Measurements from ENCODE around the gene PMM2. TPM values are rescaled to one million over a fixed set of nuclear protein-coding genes. Genes with fewer than 3 reads are reported as not detected.

The PMM2 gene
- total RNA-seq, 6 donors from 2014 or later: 27.2 to 37.1 (median 29.8) TPM

DNA sequence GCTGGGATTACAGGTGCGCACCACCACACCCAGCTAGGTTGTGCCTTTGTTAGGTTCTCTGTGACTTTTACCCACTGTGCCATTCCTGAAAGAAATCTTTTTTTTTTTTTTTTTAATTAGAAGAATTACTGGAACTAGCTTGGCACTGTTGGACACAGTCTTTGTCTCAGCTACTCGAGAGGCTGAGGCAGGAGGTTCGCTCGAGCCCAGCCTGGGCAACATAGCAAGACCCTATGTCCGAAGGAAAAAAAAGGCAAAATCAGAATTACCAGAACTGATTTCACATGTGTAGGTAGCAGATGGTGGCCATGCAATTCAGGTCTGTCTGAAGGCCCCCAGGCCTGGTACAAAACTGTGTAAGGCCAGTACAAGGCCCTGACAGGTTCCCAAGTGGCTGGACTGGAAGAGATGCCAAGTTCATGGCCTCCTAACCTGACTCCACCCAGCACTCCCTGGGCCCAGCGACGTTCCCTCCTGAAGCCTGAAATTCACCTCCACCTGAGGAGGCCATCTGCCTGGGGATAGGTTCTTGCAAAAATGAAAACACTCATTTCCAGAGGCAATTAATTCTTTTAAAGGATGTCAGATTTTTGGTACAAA is 48.2 kb downstream of the PMM2 start:
- H3K9me3 ChIP-seq: no peaks in the 10 kb centered on the region
- peaks cover 16 to 26% (median 18%) of the 10 kb centered on the region in 4 donors for H3K4me1 ChIP-seq
- no peak overlapping the region for H3K27ac ChIP-seq
- WGBS, 2 donors: 93 to 97% methylated on average over 7 of the region's 7 CpGs
- H3K36me3 ChIP-seq: peaks cover 0 to 42% (median 23%) of the 10 kb centered on the region in 4 donors
- H3K4me3 ChIP-seq: no peak overlapping the region
- TF ChIP-seq CTCF (IDR thresholded peaks at IDR 0.05): no peak
- TF ChIP-seq POLR2A (IDR thresholded peaks at IDR 0.05): no peak
- TF ChIP-seq EP300 (IDR thresholded peaks at IDR 0.05): no peak
- TF ChIP-seq POLR2AphosphoS5 (IDR thresholded peaks at IDR 0.05): no peak
- DNase-seq: no peak
- no peaks in the 10 kb centered on the region for H3K27me3 ChIP-seq
- ATAC-seq (ENCODE audit: low FRiP score in 2 of 2): peak in 1 of 2 donors; percentile 53

DNA sequence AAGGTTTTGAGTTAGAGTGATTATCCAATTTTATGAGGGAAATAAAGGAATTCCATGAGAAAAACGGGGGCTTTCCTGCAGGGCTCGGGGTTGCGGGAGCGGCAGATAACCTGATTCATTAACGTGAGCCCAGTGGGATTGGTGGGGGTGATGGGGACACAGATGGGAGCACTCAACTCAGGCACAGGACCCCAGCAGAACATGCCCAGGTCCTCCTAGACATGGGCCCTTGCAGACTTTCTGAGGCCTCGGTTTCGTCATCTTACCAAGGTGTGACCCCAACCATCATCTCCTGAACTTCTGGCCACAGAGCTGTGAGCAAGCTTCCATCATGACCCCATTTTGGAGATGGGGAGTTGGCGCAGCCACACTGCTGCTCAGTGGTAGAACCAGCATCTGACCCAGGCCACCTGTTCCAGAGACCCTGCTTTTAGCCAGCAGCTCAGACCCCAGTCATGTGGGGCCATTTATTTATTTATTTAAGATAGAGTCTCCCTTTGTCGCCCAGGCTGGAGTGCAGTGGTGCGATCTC is 48.8 kb downstream of the PMM2 start:
- no peak for ATAC-seq (ENCODE audit: low FRiP score in 2 of 2)
- H3K4me1 ChIP-seq: peaks cover 16 to 32% (median 24%) of the 10 kb centered on the region in 4 donors
- no peaks in the 10 kb centered on the region for H3K27me3 ChIP-seq
- H3K4me3 ChIP-seq: no peak overlapping the region
- peaks cover 0 to 42% (median 23%) of the 10 kb centered on the region in 4 donors for H3K36me3 ChIP-seq
- no peak for DNase-seq
- 84 to 89% methylated on average over 9 to 10 of the region's 10 CpGs for WGBS, 2 donors
- TF ChIP-seq CTCF (IDR thresholded peaks at IDR 0.05): no peak
- no peak for TF ChIP-seq POLR2A (IDR thresholded peaks at IDR 0.05)
- no peak for TF ChIP-seq POLR2AphosphoS5 (IDR thresholded peaks at IDR 0.05)
- no peak for TF ChIP-seq EP300 (IDR thresholded peaks at IDR 0.05)
- H3K9me3 ChIP-seq: no peaks in the 10 kb centered on the region
- no peak overlapping the region for H3K27ac ChIP-seq

- Histone ChIP-seq H3K4me1 (peaks cover 16 to 35% (median 25%) of the 10 kb centered on the region in 4 donors), H3K4me3 (no peak overlapping the region), H3K27ac (peak overlapping the region in 1 of 4 donors; percentile 44), H3K9me3 (no peaks in the 10 kb centered on the region), H3K27me3 (no peaks in the 10 kb centered on the region), H3K36me3 (peaks cover 0 to 43% (median 23%) of the 10 kb centered on the region in 4 donors)
- DNase-seq (no peak), ATAC-seq (ENCODE audit: low FRiP score in 2 of 2) (no peak)
- WGBS, 2 donors: 81 to 87% methylated on average over 13 of the region's 13 CpGs
- TF ChIP-seq POLR2AphosphoS5 (IDR thresholded peaks at IDR 0.05): no peak
- no peak for TF ChIP-seq EP300 (IDR thresholded peaks at IDR 0.05)
- TF ChIP-seq POLR2A (IDR thresholded peaks at IDR 0.05): no peak
- TF ChIP-seq CTCF (IDR thresholded peaks at IDR 0.05): no peak
Observed at GRCh38 chr16:8847145-8847544, 49.5 kb downstream of the PMM2 start.

GRCh38 chr16:8847623-8848022 is 50.0 kb downstream of the PMM2 start:
- DNase-seq (no peak), ATAC-seq (ENCODE audit: low FRiP score in 2 of 2) (peak in 1 of 2 donors; percentile 11)
- no peak overlapping the region for H3K4me3 ChIP-seq
- H3K9me3 ChIP-seq: no peaks in the 10 kb centered on the region
- peaks cover 0 to 48% (median 24%) of the 10 kb centered on the region in 4 donors for H3K36me3 ChIP-seq
- H3K27me3 ChIP-seq: no peaks in the 10 kb centered on the region
- peaks cover 16 to 37% (median 27%) of the 10 kb centered on the region in 4 donors for H3K4me1 ChIP-seq
- 97% methylated on average over 14 to 15 of the region's 15 CpGs for WGBS, 2 donors
- H3K27ac ChIP-seq: peak overlapping the region in 3 of 4 donors; percentile 0 to 44 (median 2)
- no peak for TF ChIP-seq POLR2AphosphoS5 (IDR thresholded peaks at IDR 0.05)
- TF ChIP-seq EP300 (IDR thresholded peaks at IDR 0.05): no peak
- TF ChIP-seq CTCF (IDR thresholded peaks at IDR 0.05): no peak
- TF ChIP-seq POLR2A (IDR thresholded peaks at IDR 0.05): no peak
